Erythroblast (primary cell): ENCODE results near the gene TMEM234.

ENCODE experiments used
- GATA1 ChIP-seq: IDR thresholded peaks from 2 replicates; pipeline ENCODE4 v1.6.1; 2011; ENCODE audit warnings: low read depth, mild to moderate bottlenecking, control low read depth, low read length, moderate library complexity
- POLR2A ChIP-seq: IDR thresholded peaks from 2 replicates; pipeline ENCODE4 v1.6.1; 2011; ENCODE audit warnings: mild to moderate bottlenecking, low read length

DNA sequence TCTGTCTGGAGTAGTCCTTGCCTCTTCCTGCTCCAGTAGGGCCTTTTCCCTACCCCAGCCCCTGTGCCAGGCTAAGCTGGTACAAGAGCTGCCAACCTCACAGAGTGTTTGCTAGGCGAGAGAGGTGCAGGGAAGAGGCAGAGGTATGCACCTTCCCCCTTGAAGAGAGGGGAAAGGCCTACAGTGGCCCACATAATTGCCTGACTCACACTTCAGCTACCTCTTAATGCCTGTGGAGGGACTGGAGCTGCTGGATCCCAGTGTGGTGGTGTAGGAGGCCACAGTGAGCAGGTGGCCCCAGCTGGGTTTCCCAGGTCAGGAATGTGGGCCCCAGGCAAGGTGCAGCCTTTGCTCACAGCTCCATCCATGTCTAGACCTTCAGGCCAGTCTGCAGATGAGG lies 25.1 kb downstream of the TMEM234 start:
- TF ChIP-seq POLR2A (no peak), GATA1 (no peak)
